Lung (tissue), 16 donors: ENCODE results near the gene KRTAP2-4. TPM values are rescaled to one million over a fixed set of nuclear protein-coding genes. Genes with fewer than 3 reads are reported as not detected.
"Not testable (repeated sequence)": the region's sequence is repeated elsewhere in the genome, so short reads cannot be mapped to it uniquely, and the experiment has no call there.

Experiments used
- ATAC-seq: fragments of 200-7000 bp; cut with Tn5 transposase; one replicate; pipeline ENCODE4 v1.9.1; 2020; ENCODE audit warnings: moderate number of reproducible peaks; ENCODE audit not compliant: insufficient read depth, low FRiP score
- DNase-seq, 3 donors: peaks; one replicate each; pipeline ENCODE4 v3.0.0-alpha.2; 2013 to 2017
- H3K27ac ChIP-seq, 2 donors: one replicate each; pipeline ENCODE4 v1.5.1; 2013; ENCODE audit warnings: mild to moderate bottlenecking in 2 of 2, moderate library complexity in 2 of 2, control low read depth in 1 of 2, inconsistent platforms in 1 of 2, low read depth in 1 of 2, low read length in 1 of 2
- H3K27me3 ChIP-seq, 3 donors: one replicate each; pipeline ENCODE4 v1.5.1; 2013; ENCODE audit warnings: low read length in 2 of 3; ENCODE audit not compliant: control insufficient read depth in 3 of 3, insufficient read depth in 3 of 3
- H3K36me3 ChIP-seq, 4 donors: one replicate each; pipeline ENCODE4 v1.5.1; 2013; ENCODE audit warnings: low read length in 4 of 4, mild to moderate bottlenecking in 1 of 4, moderate library complexity in 1 of 4; ENCODE audit not compliant: control insufficient read depth in 4 of 4, insufficient read depth in 4 of 4
- H3K4me1 ChIP-seq, 5 donors: one replicate each; pipeline ENCODE4 v1.5.1; 2013; ENCODE audit warnings: low read length in 5 of 5, mild to moderate bottlenecking in 2 of 5, moderate library complexity in 1 of 5; ENCODE audit not compliant: control insufficient read depth in 5 of 5, insufficient read depth in 5 of 5
- H3K4me3 ChIP-seq: one replicate; pipeline ENCODE4 v1.5.1; 2013; ENCODE audit warnings: mild to moderate bottlenecking, control low read depth, moderate library complexity
- H3K9ac ChIP-seq, 2 donors: one replicate each; pipeline ENCODE4 v1.5.1; 2013; ENCODE audit warnings: low read length in 2 of 2, control low read depth in 1 of 2; ENCODE audit not compliant: insufficient read depth in 1 of 2
- H3K9me3 ChIP-seq, 4 donors: one replicate each; pipeline ENCODE4 v1.5.1; 2013; ENCODE audit warnings: low read length in 3 of 4, mild to moderate bottlenecking in 1 of 4, moderate library complexity in 1 of 4; ENCODE audit not compliant: control insufficient read depth in 4 of 4, insufficient read depth in 3 of 4
- CTCF ChIP-seq: IDR thresholded peaks from 2 replicates; pipeline ENCODE4 v1.5.1; 2012; ENCODE audit warnings: mild to moderate bottlenecking; ENCODE audit errors: control extremely low read depth, extremely low read depth
- WGBS, 2 donors: extraction: QIAGEN DNeasy Blood & Tissue Kit; methylation state at CpG; one replicate each; pipeline ENCODE4 v1.1.7; 2013; 5-methylcytosine and 5-hydroxymethylcytosine counted together
- long read RNA-seq, 5 donors: transcript quantifications; one replicate each; lab custom pipeline, GENCODE V29; 2026
- polyA plus RNA-seq, 2 donors: library from polyadenylated mRNA; stranded (reverse); fragments of 200-250 nt; gene quantifications; one replicate each; pipeline ENCODE4 v1.2.1, GENCODE V29; 2013
- total RNA-seq, 2 donors: library from RNA; depleted of rRNA in 1 of 2; stranded (reverse); fragments of >200 nt in 1 of 2; gene quantifications; one replicate each; pipeline ENCODE4 v1.2.1, GENCODE V29; 2014 to 2021
- donor health status: control.
- donor health status: control.
- donor health status: Bipolar disorder and iron deficiency.
- donor health status: healthy.
- donor health status: DM: yes; HTN: yes; CAD: no.

Gene KRTAP2-4
- total RNA-seq: not detected
- polyA plus RNA-seq: not detected
- long read RNA-seq, donor 1: 0 reads
- long read RNA-seq, donor 2: 0 reads
- long read RNA-seq, donor 3: 0 reads
- long read RNA-seq, donor 4: 0 reads
- long read RNA-seq, donor 5: 0 reads

GRCh38 chr17:41065829-41066624, at the start of gene KRTAP2-4:
TSS of gene KRTAP2-4 (minus strand) at chr17:41065879. CDS start at chr17:41065845, 34 bp downstream.
- peaks cover 0 to under 1% (median 0%) of the 10 kb centered on the region in 3 donors for H3K27me3 ChIP-seq

GRCh38 chr17:41111151-41111885, 45.6 kb upstream of the KRTAP2-4 start:
- peaks cover 0 to 1% (median 0%) of the 10 kb centered on the region in 5 donors for H3K4me1 ChIP-seq
- 61 to 76% methylated on average over 2 of the region's 2 CpGs for WGBS, 2 donors
- no peak for DNase-seq
- ATAC-seq: no peak
- H3K9ac ChIP-seq: no peak overlapping the region
- no peak for TF ChIP-seq CTCF
- H3K27ac ChIP-seq: no peak overlapping the region
- peaks cover 0 to 2% (median 0%) of the 10 kb centered on the region in 4 donors for H3K9me3 ChIP-seq
- no peaks in the 10 kb centered on the region for H3K36me3 ChIP-seq
- no peaks in the 10 kb centered on the region for H3K27me3 ChIP-seq
- no peak overlapping the region for H3K4me3 ChIP-seq

More at GRCh38 chr17:41065829-41066624, at the start of gene KRTAP2-4:
- Histone ChIP-seq H3K36me3 (no peaks in the 10 kb centered on the region), H3K27ac (no peak within 1 kb of the TSS), H3K9ac (no peak within 1 kb of the TSS), H3K4me3 (no peak within 1 kb of the TSS), H3K4me1 (no peaks in the 10 kb centered on the region), H3K9me3 (no peaks in the 10 kb centered on the region)
- no peak for TF ChIP-seq CTCF
- DNase-seq: no peak
- WGBS, 2 donors: 85 to 92% methylated on average over 6 of the region's 6 CpGs
- ATAC-seq: no peak

- H3K9ac ChIP-seq, H3K27ac ChIP-seq, H3K9me3 ChIP-seq, H3K27me3 ChIP-seq, H3K4me3 ChIP-seq, DNase-seq, H3K36me3 ChIP-seq, H3K4me1 ChIP-seq, ATAC-seq: not testable (repeated sequence)
- WGBS, 2 donors: 0 to 34% methylated on average over 1 of the region's 1 CpG
Measured at GRCh38 chr17:41108728-41109386, 43.2 kb upstream of the KRTAP2-4 start.
